Transverse colon (tissue), 4 donors: Measurements from ENCODE around the gene ACAP3. TPM values are rescaled to one million over a fixed set of nuclear protein-coding genes. Genes with fewer than 3 reads are reported as not detected.

Source experiments
- DNase-seq: peaks from one replicate; pipeline ENCODE4 v3.0.0-alpha.2; 2019
- H3K27ac ChIP-seq, 4 donors: fragments of 200-600 bp; sonication (generic); 2 replicates each; pipeline ENCODE4 v1.5.1; 2016 to 2018; ENCODE audit warnings: inconsistent platforms in 4 of 4
- H3K27me3 ChIP-seq: fragments of 200-600 bp; sonication (generic); 2 replicates; pipeline ENCODE4 v1.5.1; 2017; ENCODE audit warnings: inconsistent platforms
- H3K36me3 ChIP-seq, 4 donors: fragments of 200-600 bp; sonication (generic); 2 replicates each; pipeline ENCODE4 v1.5.1; 2017 to 2019; ENCODE audit warnings: inconsistent platforms in 4 of 4
- H3K4me1 ChIP-seq, 4 donors: fragments of 200-600 bp; sonication (generic); 2 replicates each; pipeline ENCODE4 v1.5.1; 2017 to 2020; ENCODE audit warnings: inconsistent platforms in 4 of 4
- H3K4me3 ChIP-seq, 4 donors: fragments of 200-600 bp; sonication (generic); 1 replicate in 1 of 4; 2 replicates in 3 of 4; pipeline versions ENCODE4 v1.5.1 to v1.6.1; 2017 to 2019; ENCODE audit warnings: inconsistent platforms in 4 of 4
- H3K9me3 ChIP-seq, 2 donors: fragments of 200-600 bp; sonication (generic); 2 replicates each; pipeline ENCODE4 v1.5.1; 2017 to 2019; ENCODE audit warnings: inconsistent platforms in 2 of 2
- CTCF ChIP-seq, 5 experiments: fragments of 200-600 bp in 3 of 5; fragments of 450-650 bp in 2 of 5; sonication (generic) in 3 of 5; IDR thresholded peaks; 1 replicate in 2 of 5; 2 replicates in 3 of 5; pipeline ENCODE4 v1.5.1; 2016 to 2017; ENCODE audit warnings: antibody characterized with exemption in 5 of 5, inconsistent platforms in 3 of 5, mild to moderate bottlenecking in 2 of 5, moderate library complexity in 1 of 5
- EP300 ChIP-seq: sonication (generic); formaldehyde crosslinking; IDR thresholded peaks from one replicate; pipeline ENCODE4 v1.6.1; 2017; ENCODE audit warnings: antibody characterized with exemption, low read depth
- POLR2A ChIP-seq: fragments of 450-650 bp; IDR thresholded peaks from one replicate; pipeline ENCODE4 v1.6.1; 2016; ENCODE audit warnings: antibody characterized with exemption, mild to moderate bottlenecking, moderate library complexity
- POLR2AphosphoS5 ChIP-seq, 3 donors: sonication (generic); formaldehyde crosslinking; IDR thresholded peaks; one replicate each; pipeline ENCODE4 v1.6.1; 2016; ENCODE audit warnings: antibody characterized with exemption in 3 of 3
- WGBS, 2 donors: methylation state at CpG; one replicate each; pipeline ENCODE4 v1.1.5; 2018; ENCODE audit warnings: low coverage in 1 of 2; 5-methylcytosine and 5-hydroxymethylcytosine counted together
- in situ Hi-C, 4 donors: fragments of 200-750 bp; cut with MboI; loops; one replicate each; pipeline versions ENCODE4 v1.15.0 to v1.15.1; 2017; ENCODE audit warnings: low sequenced_read_pairs in 3 of 4, low pct_ligation_motif_present in 1 of 4, low pct_unique_long_range_greater_than_20kb in 1 of 4
- intact Hi-C: fragments of 100-400 bp; cut with DNase I; formaldehyde crosslinking; loops from one replicate; pipeline ENCODE4 v1.15.1; 2023; ENCODE audit warnings: low total_unique reads
- total RNA-seq, 4 donors: library from RNA; depleted of rRNA; stranded (reverse); fragments of >200 nt; gene quantifications; one replicate each; pipeline ENCODE4 v1.1.0, GENCODE V29; 2016

The ACAP3 gene
- total RNA-seq, 4 donors from 2014 or later = 52.4 to 190 (median 99.5) TPM

- 36% methylated on average over 28 of the region's 30 CpGs; no CpG with 5 or more reads in 1 of the 2 donors for WGBS, 2 donors
- Histone ChIP-seq H3K36me3 (no peaks in the 10 kb centered on the region), H3K4me1 (peaks cover 6 to 19% (median 11%) of the 10 kb centered on the region in 4 donors), H3K9me3 (no peaks in the 10 kb centered on the region), H3K27me3 (peaks cover 51% of the 10 kb centered on the region), H3K27ac (peak overlapping the region in 2 of 4 donors; percentile 49 to 63), H3K4me3 (peak overlapping the region in 3 of 4 donors; percentile 25 to 45 (median 40))
- peak; percentile 75 for DNase-seq
- in situ Hi-C loops = no loop called here
- TF ChIP-seq POLR2A (peak; percentile 29), CTCF (IDR thresholded peaks at IDR 0.05) (peak in 1 of 5 experiments; percentile 31), POLR2AphosphoS5 (IDR thresholded peaks at IDR 0.05) (peak in 1 of 3 donors; percentile 51), EP300 (no peak)
- intact Hi-C loops = no loop called here
Observed at GRCh38 chr1:1244192-1244811, 63.4 kb downstream of the ACAP3 start.

- Histone ChIP-seq H3K27ac (peak overlapping the region in 2 of 4 donors; percentile 49 to 63), H3K9me3 (no peaks in the 10 kb centered on the region), H3K4me3 (peak overlapping the region in 3 of 4 donors; percentile 25 to 45 (median 40)), H3K27me3 (peaks cover 56% of the 10 kb centered on the region), H3K4me1 (peaks cover 6 to 19% (median 11%) of the 10 kb centered on the region in 4 donors), H3K36me3 (no peaks in the 10 kb centered on the region)
- intact Hi-C loops = no loop called here
- 54% methylated on average over 17 of the region's 23 CpGs; no CpG with 5 or more reads in 1 of the 2 donors for WGBS, 2 donors
- in situ Hi-C loops = no loop called here
- TF ChIP-seq POLR2AphosphoS5 (IDR thresholded peaks at IDR 0.05) (no peak), EP300 (no peak), POLR2A (no peak), CTCF (IDR thresholded peaks at IDR 0.05) (no peak)
- DNase-seq = no peak
Observed at GRCh38 chr1:1243807-1244191, 63.9 kb downstream of the ACAP3 start.

GRCh38 chr1:1243266-1243660 lies 64.5 kb downstream of the ACAP3 start:
- intact Hi-C loops = no loop called here
- H3K27me3 ChIP-seq = peaks cover 62% of the 10 kb centered on the region
- in situ Hi-C loops = no loop called here

More at GRCh38 chr1:1243266-1243660, 64.5 kb downstream of the ACAP3 start:
- no peaks in the 10 kb centered on the region for H3K36me3 ChIP-seq
- H3K4me1 ChIP-seq = peaks cover 6 to 22% (median 14%) of the 10 kb centered on the region in 4 donors
- 60 to 82% methylated on average over 1 to 13 of the region's 23 CpGs for WGBS, 2 donors
- no peak overlapping the region for H3K27ac ChIP-seq
- TF ChIP-seq POLR2A (no peak), CTCF (IDR thresholded peaks at IDR 0.05) (no peak), EP300 (no peak), POLR2AphosphoS5 (IDR thresholded peaks at IDR 0.05) (no peak)
- H3K9me3 ChIP-seq = no peaks in the 10 kb centered on the region
- H3K4me3 ChIP-seq = peak overlapping the region in 2 of 4 donors; percentile 40 to 45
- DNase-seq = no peak
